Amniotic stem cell (primary cell): Measurements from ENCODE around the gene ANKRD11.
A peak's percentile ranks its signal among the peaks of the same experiment; 100 is the strongest.
"Not testable (repeated sequence)": the region's sequence is repeated elsewhere in the genome, so short reads cannot be mapped to it uniquely, and the experiment has no call there.

Source experiments
- DNase-seq: peaks from one replicate; lab custom pipeline; 2025; lab: John Stamatoyannopoulos, UW

Gene ANKRD11

DNA sequence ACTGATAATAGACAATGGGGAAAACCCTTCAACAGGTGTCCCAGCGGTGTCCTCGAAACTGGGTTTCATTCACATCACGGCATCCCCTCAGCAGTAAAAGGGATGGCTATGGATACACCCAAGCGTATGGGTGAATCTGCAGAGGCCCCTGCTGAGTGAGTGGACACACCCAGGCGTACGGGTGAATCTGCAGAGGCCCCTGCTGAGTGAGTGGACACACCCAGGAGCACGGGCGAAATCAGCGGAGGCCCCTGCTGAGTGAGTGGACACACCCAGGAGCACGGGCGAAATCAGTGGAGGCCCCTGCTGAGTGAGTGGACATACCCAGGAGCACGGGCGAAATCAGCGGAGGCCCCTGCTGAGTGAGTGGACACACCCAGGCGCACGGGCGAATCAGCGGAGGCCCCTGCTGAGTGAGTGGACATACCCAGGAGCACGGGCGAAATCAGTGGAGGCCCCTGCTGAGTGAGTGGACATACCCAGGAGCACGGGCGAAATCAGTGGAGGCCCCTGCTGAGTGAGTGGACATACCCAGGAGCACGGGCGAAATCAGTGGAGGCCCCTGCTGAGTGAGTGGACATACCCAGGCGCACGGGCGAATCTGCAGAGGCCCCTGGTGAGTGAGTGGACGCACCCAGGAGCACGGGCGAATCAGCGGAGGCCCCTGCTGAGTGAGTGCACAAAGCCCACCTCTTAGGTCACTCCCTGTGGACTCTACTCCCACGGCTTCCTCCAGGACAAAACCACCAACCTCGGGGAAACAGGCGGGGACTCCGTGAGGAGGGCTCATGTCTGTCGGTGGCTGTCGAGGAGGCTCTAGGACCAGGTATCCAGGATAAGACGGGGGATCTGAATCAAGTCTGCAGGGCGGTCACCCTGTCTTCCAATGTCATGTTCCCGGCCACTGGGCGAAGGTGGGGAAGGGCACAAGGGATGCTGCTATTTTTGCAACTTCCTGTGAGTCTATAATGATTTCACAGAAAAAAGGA lies 161.7 kb downstream of the ANKRD11 start:
- DNase-seq = not testable (repeated sequence)

DNA sequence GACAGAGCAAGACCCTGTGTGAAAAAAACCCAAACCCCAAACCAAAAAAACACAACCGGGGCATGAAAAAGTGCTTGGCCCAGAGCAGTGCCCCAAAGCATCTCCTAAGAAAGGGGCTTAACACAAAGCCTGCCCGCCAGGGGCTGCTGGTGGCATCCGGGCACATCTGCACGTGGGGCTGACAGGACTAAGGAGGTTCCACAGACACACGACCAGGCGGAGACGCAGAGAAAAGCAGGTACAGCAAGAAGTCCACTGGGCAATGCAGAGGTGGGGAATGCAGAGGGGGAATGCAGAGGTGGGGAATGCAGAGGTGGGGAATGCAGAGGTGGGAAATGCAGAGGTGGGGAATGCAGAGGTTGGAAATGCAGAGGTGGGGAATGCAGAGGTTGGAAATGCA lies 163.6 kb downstream of the ANKRD11 start:
- DNase-seq = no peak

DNA sequence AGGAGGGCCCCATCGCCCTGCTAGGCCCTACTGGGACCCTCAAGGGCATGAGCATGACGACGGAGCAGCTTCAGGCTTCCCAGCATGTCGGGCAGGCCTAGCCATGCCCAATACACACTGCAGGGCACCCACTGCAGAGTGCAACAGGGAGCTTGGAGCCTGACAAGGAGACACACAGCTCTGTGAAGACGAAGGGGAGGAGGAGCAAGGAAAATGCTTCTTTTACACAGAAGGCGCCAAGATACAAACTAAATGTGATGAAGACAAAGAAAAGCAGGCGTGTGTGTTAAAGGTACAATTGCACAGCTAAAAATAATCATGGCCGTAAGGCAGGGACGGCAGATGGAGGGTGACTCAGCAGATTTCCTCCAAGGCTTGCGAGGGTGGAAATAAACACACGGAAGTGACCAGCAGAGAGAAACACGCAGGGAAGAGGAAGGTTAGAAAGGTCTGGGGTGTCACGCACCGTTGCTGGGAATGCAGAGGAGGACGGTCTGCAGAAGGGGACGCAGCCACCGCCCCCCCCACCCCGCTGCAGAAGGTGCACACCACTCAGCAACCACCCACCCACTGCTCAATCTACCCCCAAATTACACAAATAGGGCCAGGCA lies 164.4 kb downstream of the ANKRD11 start:
- peak; percentile 66 for DNase-seq

DNA sequence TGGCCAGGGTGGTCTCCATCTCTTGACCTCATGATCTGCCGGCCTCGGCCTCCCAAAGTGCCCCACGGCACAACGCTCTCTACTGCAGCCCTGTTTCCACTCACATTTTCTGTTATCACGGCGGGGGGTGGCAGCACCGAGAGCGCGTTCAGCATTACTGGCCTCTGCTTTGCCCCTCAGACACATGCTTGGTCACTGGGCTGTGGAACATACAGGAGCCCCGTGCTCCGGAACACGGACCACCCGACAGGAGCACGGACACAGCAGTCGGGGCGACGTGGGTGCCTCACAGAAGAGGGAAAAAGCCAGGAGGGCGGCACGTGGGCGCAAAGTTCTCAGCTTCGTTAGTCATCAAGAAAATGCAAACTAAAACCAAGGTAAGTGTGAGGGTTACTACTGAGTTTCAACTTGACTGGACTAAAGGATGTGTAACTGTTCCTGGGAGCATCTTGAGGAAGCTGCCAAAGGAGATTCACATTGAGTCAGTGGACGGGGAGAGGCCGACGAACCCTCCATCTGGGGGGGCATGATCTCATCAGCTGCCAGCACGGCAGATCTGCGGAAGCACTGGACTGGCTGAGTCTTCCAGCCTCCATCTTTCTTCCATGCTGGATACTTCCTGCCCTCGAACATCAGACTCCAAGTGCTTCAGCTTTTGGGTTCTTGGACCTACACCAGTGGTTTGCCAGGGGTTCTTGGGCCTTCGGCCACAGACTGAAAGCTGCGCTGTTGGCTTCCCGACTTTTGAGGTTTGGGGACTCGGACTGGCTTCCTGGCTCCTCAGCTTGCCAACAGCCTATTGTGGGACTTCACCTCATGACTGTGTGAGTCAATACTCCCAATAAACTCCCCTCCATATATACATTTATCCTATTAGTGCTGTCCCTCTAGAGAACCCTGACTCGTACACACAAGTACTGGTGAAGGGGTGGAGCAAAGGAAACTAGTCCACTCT lies 166.0 kb downstream of the ANKRD11 start:
- DNase-seq = no peak

GRCh38 chr16:89323120-89323960 lies 167.0 kb downstream of the ANKRD11 start:
- DNase-seq = no peak

GRCh38 chr16:89322321-89323119 lies 167.8 kb downstream of the ANKRD11 start:
- no peak for DNase-seq

- DNase-seq = no peak
Observed at GRCh38 chr16:89320782-89321501, 169.4 kb downstream of the ANKRD11 start.

DNA sequence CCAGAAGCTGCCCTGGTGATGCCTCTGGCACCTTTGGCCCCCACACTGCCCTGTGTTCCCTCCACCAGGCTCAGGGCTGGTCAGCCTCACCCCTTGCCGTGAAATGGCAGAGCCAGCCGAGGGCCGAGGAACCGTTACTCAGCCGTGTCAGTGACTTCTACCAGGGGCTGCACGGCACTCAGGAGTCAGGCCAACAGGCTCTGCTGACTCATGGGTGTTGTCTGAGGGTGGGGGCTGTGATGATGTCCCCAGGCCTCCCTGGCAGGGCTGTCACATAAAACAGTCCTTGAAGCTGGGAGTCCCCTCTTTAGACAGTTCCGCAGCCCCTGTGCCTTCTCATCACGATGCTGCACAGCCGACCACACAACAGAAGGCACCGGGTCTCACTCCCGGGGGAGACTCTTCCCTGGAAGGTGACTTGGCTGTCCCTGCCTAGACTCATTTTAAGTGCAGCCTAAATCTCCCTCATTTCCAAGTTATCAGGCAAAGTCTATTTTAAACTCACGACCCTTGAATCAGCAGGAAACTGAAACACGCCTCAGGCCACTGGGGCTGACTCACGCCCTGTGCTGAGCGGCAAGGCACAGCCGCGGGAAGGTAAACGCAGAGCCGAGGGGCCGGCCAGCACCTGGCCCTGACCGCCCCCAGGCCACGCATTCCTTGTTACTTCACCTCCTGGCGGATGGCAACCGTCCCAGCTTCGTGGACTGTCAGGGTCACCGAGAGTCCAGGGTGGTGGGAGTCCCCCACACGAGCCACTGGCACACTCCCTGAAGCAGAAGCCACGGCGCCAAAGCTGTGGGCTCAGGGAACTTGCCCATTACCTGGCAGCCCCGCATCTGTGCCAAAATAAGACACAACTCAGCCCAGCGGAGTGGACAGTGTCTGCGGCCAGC lies 170.2 kb downstream of the ANKRD11 start:
- peak; percentile 78 for DNase-seq

- no peak for DNase-seq
Observed at GRCh38 chr16:89319631-89319885, 170.8 kb downstream of the ANKRD11 start.

GRCh38 chr16:89318871-89319630 lies 171.3 kb downstream of the ANKRD11 start:
- no peak for DNase-seq

DNA sequence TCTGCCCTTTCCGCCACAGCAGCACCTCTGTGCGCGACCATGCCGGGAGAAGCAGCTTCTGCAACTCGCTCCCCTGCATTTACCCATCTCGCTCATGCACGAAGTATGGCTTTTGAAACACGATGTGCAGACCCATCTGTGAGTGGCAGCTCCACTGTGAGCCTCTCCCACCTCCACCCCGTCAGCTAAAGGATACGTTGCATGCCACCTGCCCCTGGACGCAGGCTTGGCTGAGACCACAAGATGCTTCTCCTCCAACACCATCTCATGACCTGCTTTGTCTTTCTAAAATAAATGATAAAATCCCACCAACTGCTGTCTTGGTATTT lies 172.0 kb downstream of the ANKRD11 start:
- no peak for DNase-seq

- no peak for DNase-seq
Observed at GRCh38 chr16:89317729-89318429, 172.5 kb downstream of the ANKRD11 start.

GRCh38 chr16:89317101-89317671 lies 173.2 kb downstream of the ANKRD11 start:
- no peak for DNase-seq

- no peak for DNase-seq
Observed at GRCh38 chr16:89316701-89317100, 173.7 kb downstream of the ANKRD11 start.

- no peak for DNase-seq
Observed at GRCh38 chr16:89315791-89316581, 174.4 kb downstream of the ANKRD11 start.

- DNase-seq = no peak
Observed at GRCh38 chr16:89315271-89315670, 175.1 kb downstream of the ANKRD11 start.
